ENCODE data around the gene COL4A1.

The COL4A1 gene

GRCh38 chr13:110109910-110110309, 197.0 kb downstream of the COL4A1 start:
- Histone ChIP-seq H3K9me2 (ENCODE audit: low read depth, low read length) (no peaks in the 10 kb centered on the region), H3K27ac (ENCODE audit: low read depth, low read length, poor library complexity, severe bottlenecking) (no peak overlapping the region), H2AFZ (ENCODE audit: low read length) (no peak overlapping the region), H3K9me3 (ENCODE audit: low read length) (no peaks in the 10 kb centered on the region), H4K20me1 (ENCODE audit: insufficient read depth, low read length) (no peaks in the 10 kb centered on the region), H3K4me3 (ENCODE audit: low read depth, low read length, poor library complexity, severe bottlenecking) (no peak overlapping the region), H3K36me3 (ENCODE audit: insufficient read depth, low read length) (no peaks in the 10 kb centered on the region), H3K27me3 (ENCODE audit: insufficient read depth, low read length) (no peaks in the 10 kb centered on the region), H3F3A (ENCODE audit: insufficient read depth, low read length) (no peaks in the 10 kb centered on the region), H3K4me2 (ENCODE audit: low read length) (no peak overlapping the region), H3K9ac (ENCODE audit: low read length) (no peak overlapping the region), H3K79me2 (ENCODE audit: insufficient read depth, low read length) (no peaks in the 10 kb centered on the region), H3K4me1 (ENCODE audit: insufficient read depth, low read length, severe bottlenecking) (no peaks in the 10 kb centered on the region)
- TF ChIP-seq CTCF (IDR thresholded peaks at IDR 0.05; ENCODE audit: low read length) (no peak), EZH2 (IDR thresholded peaks at IDR 0.05; ENCODE audit: borderline replicate concordance, low read length) (no peak)

GRCh38 chr13:110109140-110109783, 197.7 kb downstream of the COL4A1 start:
- H3K4me3 ChIP-seq (ENCODE audit: low read depth, low read length, poor library complexity, severe bottlenecking), result no peak overlapping the region
- no peak for TF ChIP-seq EZH2 (IDR thresholded peaks at IDR 0.05; ENCODE audit: borderline replicate concordance, low read length)
- no peak for TF ChIP-seq CTCF (IDR thresholded peaks at IDR 0.05; ENCODE audit: low read length)
- no peaks in the 10 kb centered on the region for H3K79me2 ChIP-seq (ENCODE audit: insufficient read depth, low read length)
- H3K9me3 ChIP-seq (ENCODE audit: low read length), result no peaks in the 10 kb centered on the region
- H2AFZ ChIP-seq (ENCODE audit: low read length), result no peak overlapping the region
- no peak overlapping the region for H3K4me2 ChIP-seq (ENCODE audit: low read length)
- no peaks in the 10 kb centered on the region for H4K20me1 ChIP-seq (ENCODE audit: insufficient read depth, low read length)
- no peaks in the 10 kb centered on the region for H3K9me2 ChIP-seq (ENCODE audit: low read depth, low read length)
- no peaks in the 10 kb centered on the region for H3F3A ChIP-seq (ENCODE audit: insufficient read depth, low read length)
- H3K9ac ChIP-seq (ENCODE audit: low read length), result no peak overlapping the region
- H3K4me1 ChIP-seq (ENCODE audit: insufficient read depth, low read length, severe bottlenecking), result no peaks in the 10 kb centered on the region
- H3K36me3 ChIP-seq (ENCODE audit: insufficient read depth, low read length), result no peaks in the 10 kb centered on the region
- H3K27me3 ChIP-seq (ENCODE audit: insufficient read depth, low read length), result no peaks in the 10 kb centered on the region
- H3K27ac ChIP-seq (ENCODE audit: low read depth, low read length, poor library complexity, severe bottlenecking), result no peak overlapping the region

- Histone ChIP-seq H3F3A (ENCODE audit: insufficient read depth, low read length) (no peaks in the 10 kb centered on the region), H3K79me2 (ENCODE audit: insufficient read depth, low read length) (no peaks in the 10 kb centered on the region), H3K4me3 (ENCODE audit: low read depth, low read length, poor library complexity, severe bottlenecking) (no peak overlapping the region), H2AFZ (ENCODE audit: low read length) (no peak overlapping the region), H3K27me3 (ENCODE audit: insufficient read depth, low read length) (no peaks in the 10 kb centered on the region), H3K4me1 (ENCODE audit: insufficient read depth, low read length, severe bottlenecking) (no peaks in the 10 kb centered on the region), H4K20me1 (ENCODE audit: insufficient read depth, low read length) (no peaks in the 10 kb centered on the region), H3K9me3 (ENCODE audit: low read length) (no peaks in the 10 kb centered on the region), H3K9ac (ENCODE audit: low read length) (no peak overlapping the region), H3K9me2 (ENCODE audit: low read depth, low read length) (no peaks in the 10 kb centered on the region), H3K4me2 (ENCODE audit: low read length) (no peak overlapping the region), H3K27ac (ENCODE audit: low read depth, low read length, poor library complexity, severe bottlenecking) (no peak overlapping the region), H3K36me3 (ENCODE audit: insufficient read depth, low read length) (no peaks in the 10 kb centered on the region)
- TF ChIP-seq EZH2 (IDR thresholded peaks at IDR 0.05; ENCODE audit: borderline replicate concordance, low read length) (no peak), CTCF (IDR thresholded peaks at IDR 0.05; ENCODE audit: low read length) (peak; percentile 36; the same call in 1 of the 2 replicates)
Measured at GRCh38 chr13:110108348-110109139, 198.4 kb downstream of the COL4A1 start.

Data from OCI-LY1 (cell line).